Muscle layer of duodenum (tissue), 2 donors: ENCODE data around the gene ZER1.

Experiments used
- H3K27ac ChIP-seq: one replicate; pipeline ENCODE4 v1.7.0; 2013; ENCODE audit warnings: mild to moderate bottlenecking, low read length
- H3K27me3 ChIP-seq: one replicate; pipeline ENCODE4 v1.7.0; 2013; ENCODE audit warnings: low read depth, mild to moderate bottlenecking, control low read depth, low read length
- H3K36me3 ChIP-seq, 2 donors: one replicate each; pipeline ENCODE4 v1.7.0; 2013; ENCODE audit warnings: low read length in 2 of 2, control low read depth in 1 of 2, mild to moderate bottlenecking in 1 of 2; ENCODE audit not compliant: insufficient read depth in 2 of 2, control insufficient read depth in 1 of 2
- H3K4me1 ChIP-seq, 2 donors: one replicate each; pipeline ENCODE4 v1.7.0; 2013; ENCODE audit warnings: low read length in 2 of 2, mild to moderate bottlenecking in 2 of 2, control low read depth in 1 of 2, moderate library complexity in 1 of 2; ENCODE audit not compliant: insufficient read depth in 2 of 2, control insufficient read depth in 1 of 2
- H3K4me3 ChIP-seq, 2 donors: one replicate each; pipeline ENCODE4 v1.7.0; 2013; ENCODE audit warnings: low read length in 2 of 2, low read depth in 1 of 2, mild to moderate bottlenecking in 1 of 2
- H3K9me3 ChIP-seq, 2 donors: one replicate each; pipeline ENCODE4 v1.7.0; 2013; ENCODE audit warnings: low read length in 2 of 2, control low read depth in 1 of 2, mild to moderate bottlenecking in 1 of 2; ENCODE audit not compliant: control insufficient read depth in 1 of 2
- donor health status: healthy.

The ZER1 gene

DNA sequence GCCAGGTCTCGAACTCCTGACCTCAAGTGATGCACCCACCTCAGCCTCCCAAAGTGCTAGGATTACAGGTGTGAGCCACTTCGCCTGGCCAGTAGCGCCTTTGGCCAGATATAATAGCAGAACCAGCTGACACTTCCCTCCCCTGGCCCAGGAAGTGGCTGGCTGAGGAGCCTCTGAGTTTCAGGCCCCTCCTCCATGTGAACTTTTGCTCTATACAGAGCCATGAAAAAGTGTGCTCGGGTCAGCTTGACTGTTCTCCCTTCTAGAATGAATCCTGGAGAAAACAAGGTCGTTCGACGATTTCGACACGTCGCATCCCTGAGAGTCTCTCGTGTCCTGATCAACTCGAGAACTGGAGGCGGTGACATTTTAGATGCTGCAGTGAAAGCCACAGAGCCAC, 39.2 kb downstream of the ZER1 start:
- H3K9me3 ChIP-seq = no peaks in the 10 kb centered on the region
- H3K27ac ChIP-seq = no peak overlapping the region
- H3K4me1 ChIP-seq = no peaks in the 10 kb centered on the region
- no peaks in the 10 kb centered on the region for H3K27me3 ChIP-seq
- peaks cover 15 to 41% of the 10 kb centered on the region in 2 donors for H3K36me3 ChIP-seq
- no peak overlapping the region for H3K4me3 ChIP-seq

DNA sequence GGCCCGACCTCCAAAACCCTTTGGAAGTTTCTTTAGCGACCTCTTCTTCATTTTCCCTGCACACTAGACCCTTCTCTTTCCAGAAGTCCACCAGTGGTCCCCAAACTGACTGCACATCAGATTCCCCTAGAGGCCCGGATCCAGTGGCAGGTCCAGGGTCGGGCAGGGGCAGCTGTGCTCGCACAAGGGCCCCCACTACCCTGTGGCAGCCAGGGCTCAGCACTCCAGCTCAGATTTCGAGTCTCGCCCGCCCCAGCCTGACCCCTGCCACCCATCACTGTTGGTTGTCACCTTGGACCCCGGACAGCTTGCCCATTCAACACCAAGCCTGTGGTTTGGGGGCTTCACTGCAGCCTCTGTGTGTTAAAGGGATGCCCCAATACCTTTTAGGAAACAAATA, 40.0 kb downstream of the ZER1 start:
- H3K4me1 ChIP-seq = no peaks in the 10 kb centered on the region
- no peak overlapping the region for H3K4me3 ChIP-seq
- peaks cover 10 to 34% of the 10 kb centered on the region in 2 donors for H3K36me3 ChIP-seq
- H3K27me3 ChIP-seq = no peaks in the 10 kb centered on the region
- no peak overlapping the region for H3K27ac ChIP-seq
- no peaks in the 10 kb centered on the region for H3K9me3 ChIP-seq

DNA sequence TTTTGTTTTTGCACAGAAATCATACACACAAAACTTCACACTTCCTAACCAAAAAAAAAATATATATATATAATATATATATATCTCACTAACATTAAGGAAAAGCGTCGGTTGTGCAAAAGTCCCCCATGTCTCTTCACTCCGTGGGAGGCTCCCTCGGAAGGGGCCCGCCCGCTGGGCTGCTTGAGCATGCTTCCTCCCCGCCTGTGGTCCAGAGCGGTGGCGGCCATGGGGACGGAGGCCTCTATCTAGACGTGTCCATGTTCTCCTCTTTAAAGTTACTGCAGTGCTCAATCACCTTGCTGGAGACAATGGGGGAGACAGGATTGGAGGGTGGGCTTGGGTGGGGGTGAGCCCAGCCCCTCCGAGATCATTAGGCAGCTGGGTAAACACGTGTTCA, 40.6 kb downstream of the ZER1 start:
- H3K9me3 ChIP-seq = no peaks in the 10 kb centered on the region
- peaks cover 10 to 34% of the 10 kb centered on the region in 2 donors for H3K36me3 ChIP-seq
- H3K4me3 ChIP-seq = no peak overlapping the region
- H3K27ac ChIP-seq = no peak overlapping the region
- H3K27me3 ChIP-seq = no peaks in the 10 kb centered on the region
- H3K4me1 ChIP-seq = no peaks in the 10 kb centered on the region

DNA sequence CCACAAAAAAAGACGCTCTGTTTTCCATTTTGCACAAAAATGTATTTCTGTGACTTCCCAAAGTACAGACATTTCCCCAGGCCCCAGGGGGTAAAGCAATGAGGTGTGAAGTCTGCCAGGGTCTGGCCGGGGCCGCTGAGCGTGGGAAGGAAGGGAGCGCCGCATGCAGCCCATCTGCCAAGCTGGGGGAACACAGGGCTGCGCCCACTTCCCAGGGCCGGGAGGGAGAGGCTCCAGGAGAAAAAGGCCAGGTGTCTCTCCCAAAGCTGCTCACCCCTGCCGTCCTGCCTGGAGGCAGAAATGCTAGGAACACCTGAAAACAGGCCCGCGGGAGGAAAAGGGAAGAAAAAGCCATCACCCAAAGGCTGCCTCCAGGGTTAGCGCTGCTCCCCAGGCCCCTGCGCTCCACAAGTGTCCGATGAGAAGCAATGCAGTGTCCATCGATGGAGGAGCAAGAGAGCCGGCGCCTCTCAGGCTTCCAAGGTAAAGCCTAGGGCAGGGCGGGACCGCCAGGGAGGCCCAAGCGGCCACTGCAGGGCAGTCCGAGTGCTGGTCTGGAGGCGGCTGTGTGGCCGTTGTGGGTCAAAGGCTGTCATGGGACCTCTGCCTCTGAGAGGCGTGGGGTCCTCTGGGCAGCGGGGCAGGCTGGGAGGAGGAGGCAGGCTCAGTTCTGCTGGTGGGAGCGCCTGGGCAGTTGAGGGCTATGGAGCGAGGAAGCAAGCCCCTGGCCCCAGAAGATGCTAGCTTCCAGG, 41.8 kb downstream of the ZER1 start:
- Histone ChIP-seq H3K4me3 (no peak overlapping the region), H3K27me3 (no peaks in the 10 kb centered on the region), H3K36me3 (peaks cover 6 to 29% of the 10 kb centered on the region in 2 donors), H3K9me3 (no peaks in the 10 kb centered on the region), H3K4me1 (peaks cover under 1 to 2% of the 10 kb centered on the region in 2 donors), H3K27ac (no peak overlapping the region)

DNA sequence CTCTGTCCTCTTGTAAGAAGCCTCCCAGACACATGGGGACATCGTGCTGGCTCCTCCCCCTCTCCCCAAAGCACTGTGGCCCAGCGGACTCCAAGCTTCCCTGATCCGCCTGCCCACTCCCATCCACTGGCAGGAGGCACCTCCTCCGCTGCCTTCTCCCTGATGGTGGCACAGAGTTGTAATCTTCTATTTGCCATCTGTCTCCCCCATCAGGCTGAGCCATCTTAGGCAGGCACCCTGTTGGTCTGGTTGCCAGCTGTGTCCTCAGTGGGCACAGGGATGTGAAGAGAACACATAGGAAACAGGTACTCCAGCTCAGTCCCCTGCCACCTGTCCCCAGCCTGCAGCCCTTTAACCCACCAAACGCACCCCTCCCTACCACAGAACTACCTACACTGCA, 42.4 kb downstream of the ZER1 start:
- Histone ChIP-seq H3K9me3 (no peaks in the 10 kb centered on the region), H3K4me3 (no peak overlapping the region), H3K36me3 (peaks cover 3 to 22% of the 10 kb centered on the region in 2 donors), H3K4me1 (peaks cover 7 to 9% of the 10 kb centered on the region in 2 donors), H3K27ac (no peak overlapping the region), H3K27me3 (no peaks in the 10 kb centered on the region)

DNA sequence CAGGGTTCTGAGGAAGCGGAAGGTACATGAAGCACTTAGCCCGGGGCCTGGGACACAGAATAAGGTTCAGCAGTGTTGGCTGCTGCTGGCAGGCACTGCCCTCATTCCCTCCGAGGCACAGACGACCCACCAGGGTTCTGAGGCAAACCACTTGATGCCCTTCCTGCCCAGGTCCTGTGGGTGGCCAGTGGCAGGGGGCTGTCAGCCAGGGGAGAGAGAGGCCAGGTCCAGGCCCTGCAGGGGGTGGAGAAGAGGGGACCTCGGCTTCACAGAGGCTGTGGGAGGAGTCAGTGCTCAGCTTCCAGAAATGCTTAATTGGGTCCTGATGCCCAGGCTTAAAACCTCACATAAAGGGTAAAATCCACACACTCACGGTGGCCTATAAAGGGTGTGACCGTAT, 43.4 kb downstream of the ZER1 start:
- H3K4me1 ChIP-seq = peaks cover 8 to 13% of the 10 kb centered on the region in 2 donors
- peaks cover 3 to 22% of the 10 kb centered on the region in 2 donors for H3K36me3 ChIP-seq
- no peak overlapping the region for H3K4me3 ChIP-seq
- H3K9me3 ChIP-seq = no peaks in the 10 kb centered on the region
- no peaks in the 10 kb centered on the region for H3K27me3 ChIP-seq
- H3K27ac ChIP-seq = no peak overlapping the region

DNA sequence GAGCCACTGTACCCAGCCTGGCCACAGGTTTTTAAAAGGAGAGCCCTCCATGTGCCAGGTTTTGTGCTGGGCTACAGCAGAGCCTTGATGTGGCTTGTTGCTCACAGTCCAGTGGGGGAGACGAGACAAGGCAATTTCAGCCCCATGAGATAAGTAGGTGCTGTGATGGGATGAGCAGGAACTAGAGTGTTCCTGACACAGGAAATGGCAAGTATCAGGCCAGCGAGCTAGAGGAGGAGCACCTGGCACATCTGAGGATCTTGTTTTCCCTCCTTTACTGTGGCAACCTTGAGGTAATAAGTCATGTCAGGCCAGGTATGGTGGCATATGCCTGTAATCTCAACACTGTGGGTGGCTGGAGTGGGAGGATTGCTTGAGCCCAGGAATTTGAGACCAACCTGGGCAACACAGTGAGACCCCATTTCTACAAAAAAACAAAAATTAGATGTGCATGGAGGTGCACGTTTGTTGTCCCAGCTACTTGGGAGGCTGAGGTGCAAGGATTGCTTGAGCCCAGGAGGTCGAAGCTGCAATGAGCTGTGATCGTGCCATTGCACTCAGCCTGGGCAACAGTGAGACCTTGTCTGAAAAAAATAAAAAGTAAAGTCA, 44.0 kb downstream of the ZER1 start:
- H3K4me1 ChIP-seq = peaks cover 11 to 17% of the 10 kb centered on the region in 2 donors

DNA sequence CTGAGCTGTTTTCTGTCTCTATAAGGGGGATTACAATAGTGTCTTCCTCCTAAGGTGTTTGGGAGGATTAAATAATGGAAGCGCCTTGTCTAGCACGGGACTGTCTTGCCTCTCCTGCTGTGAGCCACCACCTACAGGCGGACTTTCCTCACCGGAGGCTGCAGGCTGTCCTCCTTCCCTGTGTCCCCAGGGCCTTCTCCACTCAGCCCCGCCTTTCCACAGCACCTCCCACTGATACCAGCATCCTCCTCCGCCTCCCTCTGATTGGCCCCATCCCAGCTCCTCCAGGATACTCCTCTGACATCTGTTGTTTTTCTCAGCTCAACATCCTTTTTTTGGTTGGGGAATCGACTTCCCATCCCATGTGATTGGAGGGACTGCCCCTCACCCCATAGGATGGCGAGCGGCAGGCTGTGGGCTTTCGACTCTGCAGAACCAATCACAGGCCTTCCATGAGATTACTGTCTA, 46.9 kb downstream of the ZER1 start:
- Histone ChIP-seq H3K36me3 (no peaks in the 10 kb centered on the region), H3K4me1 (peaks cover 11 to 17% of the 10 kb centered on the region in 2 donors), H3K27me3 (no peaks in the 10 kb centered on the region), H3K4me3 (peak overlapping the region; percentile 83 to 89), H3K9me3 (no peaks in the 10 kb centered on the region), H3K27ac (peak overlapping the region; percentile 31)

More for the DNA sequence above, 44.0 kb downstream of the ZER1 start:
- no peak overlapping the region for H3K4me3 ChIP-seq
- H3K9me3 ChIP-seq = no peaks in the 10 kb centered on the region
- H3K36me3 ChIP-seq = peaks cover under 1 to 20% of the 10 kb centered on the region in 2 donors
- H3K27ac ChIP-seq = no peak overlapping the region
- no peaks in the 10 kb centered on the region for H3K27me3 ChIP-seq

DNA sequence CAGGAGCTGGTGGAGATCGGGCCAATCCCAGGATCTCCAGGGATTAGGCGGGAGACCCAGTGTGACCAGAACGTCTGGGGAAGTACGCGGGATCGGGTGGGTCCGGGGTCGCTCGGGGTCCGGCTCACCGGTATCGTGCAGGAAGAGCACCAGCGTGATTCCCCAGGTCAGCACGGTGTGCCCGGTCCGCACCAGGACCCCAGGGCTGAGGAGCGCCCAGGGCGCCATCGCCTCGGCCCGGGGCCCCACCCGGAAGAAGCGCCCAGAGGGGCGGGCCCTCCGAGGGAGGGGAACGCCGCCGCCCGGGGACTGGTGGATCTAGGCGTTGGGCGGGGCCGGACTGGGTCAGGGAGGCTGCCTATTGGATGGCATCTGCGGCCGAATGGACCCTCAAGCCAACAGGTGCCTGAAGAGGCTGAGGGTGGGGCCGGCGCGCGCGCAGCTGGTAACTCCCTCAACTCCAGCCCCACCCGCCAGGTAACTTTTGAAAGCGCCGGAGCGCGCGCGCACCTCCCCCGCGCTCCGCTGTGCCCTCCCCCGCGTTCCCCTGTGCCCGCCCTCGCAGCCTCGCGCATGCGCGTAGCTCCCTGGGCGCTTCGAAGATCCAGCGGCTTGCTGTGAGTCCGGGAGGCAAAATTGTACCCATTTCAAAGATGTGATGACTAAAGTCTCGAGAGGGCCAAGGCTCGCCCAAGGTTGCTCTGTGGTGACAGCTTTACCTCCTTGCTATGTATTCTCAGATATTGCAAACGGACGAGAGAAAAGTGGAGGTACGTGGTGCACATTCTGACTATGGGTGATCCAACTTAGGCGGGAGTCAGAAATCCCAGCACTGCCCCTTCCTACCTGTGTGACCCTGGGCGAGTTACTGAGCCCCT, 47.6 kb downstream of the ZER1 start, which contains the start of gene ZDHHC12:
Gene ZDHHC12, minus strand, starts transcription at position 262 of the 878 bp plus-strand sequence. Its CDS starts 34 bp downstream, at position 228.
- Histone ChIP-seq H3K36me3 (no peaks in the 10 kb centered on the region), H3K9me3 (no peaks in the 10 kb centered on the region), H3K4me3 (peak within 1 kb of the TSS; percentile 83 to 89), H3K27ac (peak within 1 kb of the TSS; percentile 74), H3K4me1 (peaks cover 11 to 17% of the 10 kb centered on the region in 2 donors), H3K27me3 (no peaks in the 10 kb centered on the region)

DNA sequence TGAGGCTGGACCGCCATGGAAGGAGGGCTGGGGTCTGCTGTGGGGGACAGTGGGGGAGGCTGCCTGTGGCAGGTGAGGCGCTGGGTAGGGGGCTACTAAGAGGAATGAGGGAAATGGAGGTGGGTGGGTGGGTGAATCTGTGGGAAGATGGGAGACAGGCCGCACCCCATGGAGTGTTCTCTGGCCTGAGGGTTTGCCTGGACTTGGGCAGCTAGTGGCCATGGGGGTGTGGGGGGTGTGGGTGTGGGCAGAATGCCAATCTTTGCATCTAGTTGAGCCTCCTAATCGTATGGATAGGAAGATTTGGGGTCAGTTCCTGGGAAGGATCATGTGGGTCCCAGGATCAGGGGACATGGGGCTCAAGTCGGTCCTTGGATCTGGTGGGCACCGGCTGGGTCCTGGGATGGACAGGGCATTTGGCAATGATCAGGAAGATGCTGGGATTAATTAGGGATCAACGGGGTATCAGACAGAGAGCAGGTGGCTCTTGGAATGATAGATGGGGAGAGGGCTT, 48.3 kb downstream of the ZER1 start:
- no peaks in the 10 kb centered on the region for H3K9me3 ChIP-seq
- H3K36me3 ChIP-seq = no peaks in the 10 kb centered on the region
- H3K27ac ChIP-seq = peak overlapping the region; percentile 74
- H3K27me3 ChIP-seq = no peaks in the 10 kb centered on the region
- H3K4me3 ChIP-seq = peak overlapping the region; percentile 83 to 89
- H3K4me1 ChIP-seq = peaks cover 11 to 17% of the 10 kb centered on the region in 2 donors
